Spleen (tissue), 3 donors: ENCODE measurements around the gene CYP4B1.

ENCODE experiments used
- POLR2A ChIP-seq, 3 donors: fragments of 450-650 bp; IDR thresholded peaks; one replicate each; pipeline ENCODE4 v1.5.1; 2017; ENCODE audit warnings: antibody characterized with exemption in 3 of 3, mild to moderate bottlenecking in 1 of 3
- POLR2AphosphoS5 ChIP-seq, 3 donors: sonication (generic); formaldehyde crosslinking; IDR thresholded peaks; one replicate each; pipeline ENCODE4 v1.5.1; 2017; ENCODE audit warnings: antibody characterized with exemption in 3 of 3

DNA sequence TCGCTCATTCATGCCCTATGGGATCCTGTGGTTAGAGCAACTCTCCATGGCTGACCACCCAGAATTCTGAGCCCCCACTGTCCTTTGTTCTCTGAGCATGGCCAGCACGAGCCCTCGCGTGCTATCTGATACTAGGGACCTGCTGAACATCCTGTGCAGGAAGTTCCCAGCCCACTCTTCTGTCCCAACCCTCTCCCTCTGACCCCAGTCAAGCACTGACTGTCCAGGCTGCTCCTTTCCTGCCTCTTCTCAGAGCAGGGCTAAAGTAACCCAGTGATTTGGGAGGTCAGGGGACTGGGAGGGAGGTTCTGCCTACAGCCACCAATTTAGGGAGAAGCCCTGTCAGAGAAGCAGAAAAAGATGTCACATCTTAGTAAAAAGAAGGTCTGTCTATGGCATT, 21.2 kb downstream of the CYP4B1 start:
- TF ChIP-seq POLR2A (IDR thresholded peaks at IDR 0.05) (no peak), POLR2AphosphoS5 (IDR thresholded peaks at IDR 0.05) (no peak)
